Measurements from ENCODE around the gene DBI. TPM values are rescaled to one million over a fixed set of nuclear protein-coding genes. Genes with fewer than 3 reads are reported as not detected.
"Not testable (repeated sequence)": the region's sequence is repeated elsewhere in the genome, so short reads cannot be mapped to it uniquely, and the experiment has no call there.

DBI gene
- total RNA-seq, 1 experiment from 2014 or later = 253 TPM

DNA sequence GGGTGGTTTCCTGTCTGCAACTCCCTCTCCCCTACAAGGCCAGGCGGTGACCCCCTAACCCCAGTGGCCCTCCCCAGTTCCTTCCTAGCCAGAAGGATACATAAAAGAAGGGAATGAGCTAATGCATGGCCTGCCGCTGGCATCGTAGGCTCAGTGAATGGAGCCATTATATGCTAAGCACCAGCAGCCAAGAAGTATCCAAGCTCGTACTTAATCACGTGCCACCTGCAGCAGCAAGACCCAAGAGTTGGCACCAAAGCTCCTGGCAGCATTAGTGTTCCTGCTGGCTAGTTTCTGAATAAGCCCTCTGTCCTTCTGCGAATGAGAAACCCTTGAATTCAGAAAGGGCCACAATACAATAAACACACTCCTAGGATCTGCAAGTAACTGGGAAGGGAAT lies 4.3 kb downstream of the DBI start:
- no peaks in the 10 kb centered on the region for H3K9me3 ChIP-seq (ENCODE audit: control insufficient read depth, insufficient read depth, low read depth, low read length)
- H3K4me3 ChIP-seq (ENCODE audit: low read depth in 2 of 2, low read length in 2 of 2) = no peak overlapping the region
- CTCF ChIA-PET = no interaction called here
- no TSS peak for BruUV-seq (replicated peaks)
- H3K36me3 ChIP-seq (ENCODE audit: control insufficient read depth, insufficient read depth, low read length) = peaks cover 36% of the 10 kb centered on the region
- H3K27me3 ChIP-seq (ENCODE audit: control insufficient read depth, insufficient read depth, low read length) = no peaks in the 10 kb centered on the region
- H3K4me1 ChIP-seq (ENCODE audit: control insufficient read depth, insufficient read depth, low read length) = peaks cover 9% of the 10 kb centered on the region
- POLR2A ChIA-PET = no interaction called here
- TF ChIP-seq TCF7L2 (IDR thresholded peaks at IDR 0.05; ENCODE audit: low read depth, low read length) (no peak), SIN3A (IDR thresholded peaks at IDR 0.05; ENCODE audit: borderline replicate concordance, insufficient read depth, low read depth, low read length) (no peak), POLR2AphosphoS5 (IDR thresholded peaks at IDR 0.05; ENCODE audit: low read depth, low read length) (no peak)
- TF ChIP-seq, protein P1, sequence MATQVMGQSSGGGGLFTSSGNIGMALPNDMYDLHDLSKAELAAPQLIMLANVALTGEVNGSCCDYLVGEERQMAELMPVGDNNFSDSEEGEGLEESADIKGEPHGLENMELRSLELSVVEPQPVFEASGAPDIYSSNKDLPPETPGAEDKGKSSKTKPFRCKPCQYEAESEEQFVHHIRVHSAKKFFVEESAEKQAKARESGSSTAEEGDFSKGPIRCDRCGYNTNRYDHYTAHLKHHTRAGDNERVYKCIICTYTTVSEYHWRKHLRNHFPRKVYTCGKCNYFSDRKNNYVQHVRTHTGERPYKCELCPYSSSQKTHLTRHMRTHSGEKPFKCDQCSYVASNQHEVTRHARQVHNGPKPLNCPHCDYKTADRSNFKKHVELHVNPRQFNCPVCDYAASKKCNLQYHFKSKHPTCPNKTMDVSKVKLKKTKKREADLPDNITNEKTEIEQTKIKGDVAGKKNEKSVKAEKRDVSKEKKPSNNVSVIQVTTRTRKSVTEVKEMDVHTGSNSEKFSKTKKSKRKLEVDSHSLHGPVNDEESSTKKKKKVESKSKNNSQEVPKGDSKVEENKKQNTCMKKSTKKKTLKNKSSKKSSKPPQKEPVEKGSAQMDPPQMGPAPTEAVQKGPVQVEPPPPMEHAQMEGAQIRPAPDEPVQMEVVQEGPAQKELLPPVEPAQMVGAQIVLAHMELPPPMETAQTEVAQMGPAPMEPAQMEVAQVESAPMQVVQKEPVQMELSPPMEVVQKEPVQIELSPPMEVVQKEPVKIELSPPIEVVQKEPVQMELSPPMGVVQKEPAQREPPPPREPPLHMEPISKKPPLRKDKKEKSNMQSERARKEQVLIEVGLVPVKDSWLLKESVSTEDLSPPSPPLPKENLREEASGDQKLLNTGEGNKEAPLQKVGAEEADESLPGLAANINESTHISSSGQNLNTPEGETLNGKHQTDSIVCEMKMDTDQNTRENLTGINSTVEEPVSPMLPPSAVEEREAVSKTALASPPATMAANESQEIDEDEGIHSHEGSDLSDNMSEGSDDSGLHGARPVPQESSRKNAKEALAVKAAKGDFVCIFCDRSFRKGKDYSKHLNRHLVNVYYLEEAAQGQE (IDR thresholded peaks at IDR 0.05; ENCODE audit: insufficient read depth in 1 of 2, low read depth in 2 of 2, low read length in 1 of 2) = no peak
- TF ChIP-seq, protein P2, sequence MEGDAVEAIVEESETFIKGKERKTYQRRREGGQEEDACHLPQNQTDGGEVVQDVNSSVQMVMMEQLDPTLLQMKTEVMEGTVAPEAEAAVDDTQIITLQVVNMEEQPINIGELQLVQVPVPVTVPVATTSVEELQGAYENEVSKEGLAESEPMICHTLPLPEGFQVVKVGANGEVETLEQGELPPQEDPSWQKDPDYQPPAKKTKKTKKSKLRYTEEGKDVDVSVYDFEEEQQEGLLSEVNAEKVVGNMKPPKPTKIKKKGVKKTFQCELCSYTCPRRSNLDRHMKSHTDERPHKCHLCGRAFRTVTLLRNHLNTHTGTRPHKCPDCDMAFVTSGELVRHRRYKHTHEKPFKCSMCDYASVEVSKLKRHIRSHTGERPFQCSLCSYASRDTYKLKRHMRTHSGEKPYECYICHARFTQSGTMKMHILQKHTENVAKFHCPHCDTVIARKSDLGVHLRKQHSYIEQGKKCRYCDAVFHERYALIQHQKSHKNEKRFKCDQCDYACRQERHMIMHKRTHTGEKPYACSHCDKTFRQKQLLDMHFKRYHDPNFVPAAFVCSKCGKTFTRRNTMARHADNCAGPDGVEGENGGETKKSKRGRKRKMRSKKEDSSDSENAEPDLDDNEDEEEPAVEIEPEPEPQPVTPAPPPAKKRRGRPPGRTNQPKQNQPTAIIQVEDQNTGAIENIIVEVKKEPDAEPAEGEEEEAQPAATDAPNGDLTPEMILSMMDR (IDR thresholded peaks at IDR 0.05) = no peak
- in situ Hi-C loops (cut with HindIII; ENCODE audit: low pct_unique_long_range_greater_than_20kb, low sequenced_read_pairs) = no loop called here
- intact Hi-C loops (cut with micrococcal nuclease; ENCODE audit: unreplicated experiment) = no loop called here
- DNase-seq (ENCODE audit: low read depth, low spot score) (no peak), ATAC-seq (no peak)
- no peak overlapping the region for H3K27ac ChIP-seq (ENCODE audit: low read length)

DNA sequence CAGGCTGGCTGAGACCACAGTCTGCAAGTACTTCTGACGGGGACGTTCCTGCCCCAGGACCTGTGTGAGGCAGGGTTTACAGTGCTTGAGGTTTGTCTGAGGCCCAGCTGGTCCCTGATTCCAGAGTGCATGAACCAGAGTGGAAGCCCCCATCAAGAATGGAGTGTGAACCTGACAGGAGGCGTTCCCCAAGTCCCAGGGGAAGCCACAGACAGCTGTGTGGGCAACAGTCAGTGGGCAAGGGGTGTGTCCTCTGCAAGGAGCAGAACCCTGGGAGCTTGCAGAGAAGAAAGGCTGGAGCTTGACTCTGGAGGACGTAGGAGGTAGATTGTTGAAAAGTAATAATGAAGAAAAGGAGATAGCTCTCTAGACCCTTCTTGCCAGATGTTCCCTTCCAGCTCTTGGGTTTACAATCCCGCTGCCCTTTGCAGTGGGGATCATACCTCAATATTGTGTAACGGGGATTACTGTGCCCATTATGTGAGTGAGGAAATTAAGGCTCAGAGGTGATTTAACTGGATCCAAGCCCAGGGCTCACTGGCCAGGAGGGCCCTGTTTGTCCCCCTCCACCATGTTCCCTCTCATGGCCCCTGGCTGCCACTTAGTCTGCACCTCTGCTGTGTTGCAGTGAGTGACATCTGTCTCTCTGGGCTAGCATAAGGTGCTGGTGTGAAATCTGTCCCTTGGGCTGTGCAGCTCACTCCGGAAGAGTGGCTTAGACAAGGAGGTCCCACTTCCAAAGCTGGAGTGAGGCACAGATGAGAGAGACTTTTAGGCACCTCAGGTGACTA lies 6.2 kb downstream of the DBI start:
- DNase-seq (ENCODE audit: low read depth, low spot score) = no peak
- TF ChIP-seq SIN3A (IDR thresholded peaks at IDR 0.05; ENCODE audit: borderline replicate concordance, insufficient read depth, low read depth, low read length) (no peak), POLR2AphosphoS5 (IDR thresholded peaks at IDR 0.05; ENCODE audit: low read depth, low read length) (no peak)
- no TSS peak for BruUV-seq (replicated peaks)
- no peaks in the 10 kb centered on the region for H3K9me3 ChIP-seq (ENCODE audit: control insufficient read depth, insufficient read depth, low read depth, low read length)
- in situ Hi-C loops (cut with HindIII; ENCODE audit: low pct_unique_long_range_greater_than_20kb, low sequenced_read_pairs) = no loop called here
- H3K27me3 ChIP-seq (ENCODE audit: control insufficient read depth, insufficient read depth, low read length) = no peaks in the 10 kb centered on the region
- H3K36me3 ChIP-seq (ENCODE audit: control insufficient read depth, insufficient read depth, low read length) = peaks cover 30% of the 10 kb centered on the region
- CTCF ChIA-PET = no interaction called here
- POLR2A ChIA-PET = no interaction called here
- peaks cover 7% of the 10 kb centered on the region for H3K4me1 ChIP-seq (ENCODE audit: control insufficient read depth, insufficient read depth, low read length)
- peak; percentile 34; the same call in 1 of the 2 replicates for ATAC-seq
- intact Hi-C loops (cut with micrococcal nuclease; ENCODE audit: unreplicated experiment) = no loop called here
- no peak overlapping the region for H3K4me3 ChIP-seq (ENCODE audit: low read depth in 2 of 2, low read length in 2 of 2)
- H3K27ac ChIP-seq (ENCODE audit: low read length) = no peak overlapping the region

DNA sequence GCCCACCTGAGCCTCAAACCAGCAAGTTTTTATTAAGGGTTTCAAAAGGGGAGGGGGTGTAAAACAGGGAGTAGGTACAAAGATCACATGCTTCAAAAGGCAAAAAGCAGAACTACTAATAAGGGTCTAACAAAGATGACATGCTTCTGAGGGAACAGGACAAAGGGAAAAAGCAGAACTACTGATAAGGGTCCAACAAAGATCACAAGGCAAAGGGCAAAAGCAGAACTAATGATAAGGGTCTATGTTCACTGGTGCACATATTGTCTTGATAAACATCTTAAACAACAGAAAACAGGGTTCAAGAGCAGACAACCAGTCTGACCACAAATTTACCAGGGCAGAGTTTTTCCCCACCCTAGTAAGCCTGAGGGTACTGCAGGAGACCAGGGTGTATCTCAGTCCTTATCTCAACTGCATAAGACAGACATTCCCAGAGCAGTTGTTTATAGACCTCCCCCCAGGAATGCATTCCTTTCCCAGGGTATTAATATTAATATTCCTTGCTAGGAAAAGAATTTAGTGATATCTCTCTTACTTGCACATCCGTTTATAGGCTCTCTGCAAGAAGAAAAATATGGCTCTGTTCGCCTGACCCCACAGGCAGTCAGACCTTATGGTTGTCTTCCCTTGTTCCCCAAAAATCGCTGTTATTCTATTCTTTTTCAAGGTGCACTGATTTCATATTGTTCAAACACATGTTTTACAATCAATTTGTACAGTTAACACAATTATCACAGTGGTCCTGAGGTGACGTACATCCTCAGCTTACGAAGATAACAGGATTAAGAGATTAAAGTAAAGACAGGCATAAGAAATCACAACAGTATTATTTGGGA lies 7.3 kb downstream of the DBI start:
- BruUV-seq (replicated peaks); H3K27me3 ChIP-seq (ENCODE audit: control insufficient read depth, insufficient read depth, low read length); H3K4me1 ChIP-seq (ENCODE audit: control insufficient read depth, insufficient read depth, low read length); H3K4me3 ChIP-seq (ENCODE audit: low read depth in 2 of 2, low read length in 2 of 2); H3K9me3 ChIP-seq (ENCODE audit: control insufficient read depth, insufficient read depth, low read depth, low read length); POLR2A ChIA-PET; in situ Hi-C loops (cut with HindIII; ENCODE audit: low pct_unique_long_range_greater_than_20kb, low sequenced_read_pairs); DNase-seq (ENCODE audit: low read depth, low spot score); intact Hi-C loops (cut with micrococcal nuclease; ENCODE audit: unreplicated experiment); ATAC-seq; H3K27ac ChIP-seq (ENCODE audit: low read length); CTCF ChIA-PET: not testable (repeated sequence)
- H3K36me3 ChIP-seq (ENCODE audit: control insufficient read depth, insufficient read depth, low read length) = peaks cover 20% of the 10 kb centered on the region

DNA sequence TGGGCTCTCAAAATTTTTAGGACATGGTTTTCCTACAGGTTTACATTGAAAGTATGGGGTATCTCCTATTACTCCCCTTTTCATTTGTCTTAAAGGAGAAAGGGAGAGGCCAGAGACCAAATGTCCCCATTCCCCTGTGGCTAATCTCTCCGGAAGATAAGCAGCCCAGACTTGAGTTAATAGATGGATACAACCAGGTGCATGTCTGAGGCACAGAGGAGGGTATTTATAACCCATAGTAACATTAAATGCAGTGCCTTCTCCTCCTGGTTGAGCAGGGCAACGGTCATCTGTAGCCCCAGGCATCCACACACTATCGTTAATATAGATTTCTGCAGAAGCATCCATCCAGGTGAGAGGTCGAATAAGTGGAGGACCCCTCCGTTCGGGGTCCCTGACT lies 9.6 kb downstream of the DBI start:
- H3K4me1 ChIP-seq (ENCODE audit: control insufficient read depth, insufficient read depth, low read length); DNase-seq (ENCODE audit: low read depth, low spot score); H3K27ac ChIP-seq (ENCODE audit: low read length); ATAC-seq; intact Hi-C loops (cut with micrococcal nuclease; ENCODE audit: unreplicated experiment); H3K27me3 ChIP-seq (ENCODE audit: control insufficient read depth, insufficient read depth, low read length); BruUV-seq (replicated peaks); H3K36me3 ChIP-seq (ENCODE audit: control insufficient read depth, insufficient read depth, low read length); POLR2A ChIA-PET; in situ Hi-C loops (cut with HindIII; ENCODE audit: low pct_unique_long_range_greater_than_20kb, low sequenced_read_pairs); H3K4me3 ChIP-seq (ENCODE audit: low read depth in 2 of 2, low read length in 2 of 2); H3K9me3 ChIP-seq (ENCODE audit: control insufficient read depth, insufficient read depth, low read depth, low read length); CTCF ChIA-PET: not testable (repeated sequence)
